Caki2 (cell line): ENCODE data around the gene SLC13A4. TPM values are rescaled to one million over a fixed set of nuclear protein-coding genes. Genes with fewer than 3 reads are reported as not detected.
"Not testable (repeated sequence)": the region's sequence is repeated elsewhere in the genome, so short reads cannot be mapped to it uniquely, and the experiment has no call there.

Source experiments
- DNase-seq: peaks from one replicate; pipeline ENCODE4 v3.0.0-alpha.2; 2015; ENCODE audit warnings: low read depth
- in situ Hi-C: cut with HindIII; loops from 2 replicates; pipeline ENCODE4 v1.10.0; 2016; ENCODE audit warnings: low sequenced_read_pairs, low pct_unique_long_range_greater_than_20kb, mixed read lengths
- total RNA-seq: library from RNA; depleted of rRNA; stranded (reverse); fragments of >200 nt; shearing (Covaris generic); gene quantifications from 2 replicates; pipeline ENCODE4 v1.2.3, GENCODE V29; 2014; ENCODE audit warnings: low replicate concordance; rRNA removed

The SLC13A4 gene
- total RNA-seq, 1 experiment from 2014 or later: not detected

GRCh38 chr7:135653340-135654080 lies 74.5 kb downstream of the SLC13A4 start:
- no peak for DNase-seq
- in situ Hi-C loops: no loop called here

- DNase-seq: no peak
- in situ Hi-C loops: no loop called here
Observed at GRCh38 chr7:135650831-135651573, 77.0 kb downstream of the SLC13A4 start.

DNA sequence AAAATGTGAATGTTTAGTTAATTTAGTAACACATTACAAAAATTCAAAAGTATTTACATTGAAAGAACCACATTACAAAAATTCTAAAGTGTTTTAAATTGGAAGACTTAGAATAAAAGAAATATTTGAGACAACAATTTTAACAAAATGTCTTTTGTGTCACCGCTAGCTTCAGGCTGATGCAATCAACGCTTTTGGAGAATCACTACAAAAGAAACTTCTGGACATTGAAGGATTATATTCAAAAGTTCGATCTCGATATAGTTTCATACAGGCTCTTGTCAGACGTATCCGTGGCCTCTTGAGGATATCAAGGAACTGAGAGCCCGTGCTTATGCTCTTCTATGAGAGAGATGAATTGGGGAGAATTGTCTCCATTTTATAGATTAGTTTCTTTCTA lies 79.8 kb downstream of the SLC13A4 start:
- in situ Hi-C loops: no loop called here
- DNase-seq: no peak

- no peak for DNase-seq
- in situ Hi-C loops: no loop called here
Observed at GRCh38 chr7:135647755-135648154, 80.2 kb downstream of the SLC13A4 start.

DNA sequence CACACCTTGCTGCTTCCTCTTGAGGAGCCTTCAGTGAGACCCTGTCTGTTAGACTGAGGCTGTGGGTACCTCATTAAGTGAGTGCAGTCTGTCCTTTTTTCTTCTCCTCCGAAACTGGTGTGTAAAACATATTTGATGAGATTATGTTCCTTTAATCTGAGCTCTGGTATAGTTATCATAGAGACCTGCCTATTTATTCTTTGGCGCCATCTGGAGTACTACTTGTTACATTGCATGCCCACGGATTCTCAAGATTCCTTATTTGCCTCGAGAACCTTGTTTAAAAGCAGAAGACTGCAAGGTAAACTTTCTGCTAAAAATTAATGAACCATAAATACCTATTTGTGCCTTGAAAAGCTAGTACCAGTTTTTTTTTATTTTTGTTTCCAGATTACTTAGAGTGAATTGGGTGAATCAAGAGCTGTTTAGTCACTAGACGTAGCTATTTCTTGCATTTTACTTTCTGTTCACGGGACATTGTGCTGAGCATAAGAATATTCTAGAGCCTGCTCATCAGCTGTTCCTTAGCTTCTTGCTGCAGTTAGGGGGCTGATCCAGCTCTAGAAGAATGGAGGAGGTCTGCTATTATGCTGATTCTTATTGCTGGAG lies 82.6 kb downstream of the SLC13A4 start:
- in situ Hi-C loops: no loop called here
- peak; percentile 28 for DNase-seq

- in situ Hi-C loops: no loop called here
- no peak for DNase-seq
Observed at GRCh38 chr7:135644729-135645128, 83.3 kb downstream of the SLC13A4 start.

GRCh38 chr7:135644154-135644553 lies 83.8 kb downstream of the SLC13A4 start:
- no peak for DNase-seq
- in situ Hi-C loops: no loop called here

DNA sequence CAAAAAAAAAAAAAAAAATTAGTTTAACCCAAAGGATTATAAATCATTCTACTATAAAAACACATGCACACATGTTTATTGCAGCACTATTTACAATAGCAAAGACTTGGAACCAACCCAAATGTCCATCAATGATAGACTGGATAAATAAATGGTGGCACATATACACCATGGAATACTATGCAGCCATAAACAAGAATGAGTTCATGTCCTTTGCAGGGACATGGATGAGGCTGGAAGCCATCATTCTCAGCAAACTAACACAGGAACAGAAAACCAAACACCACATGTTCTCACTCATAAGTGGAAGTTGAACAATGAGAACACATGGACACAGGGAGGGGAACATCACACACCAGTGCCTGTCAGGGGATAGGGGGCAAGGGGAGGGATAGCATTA lies 88.3 kb downstream of the SLC13A4 start:
- DNase-seq, in situ Hi-C loops: not testable (repeated sequence)

DNA sequence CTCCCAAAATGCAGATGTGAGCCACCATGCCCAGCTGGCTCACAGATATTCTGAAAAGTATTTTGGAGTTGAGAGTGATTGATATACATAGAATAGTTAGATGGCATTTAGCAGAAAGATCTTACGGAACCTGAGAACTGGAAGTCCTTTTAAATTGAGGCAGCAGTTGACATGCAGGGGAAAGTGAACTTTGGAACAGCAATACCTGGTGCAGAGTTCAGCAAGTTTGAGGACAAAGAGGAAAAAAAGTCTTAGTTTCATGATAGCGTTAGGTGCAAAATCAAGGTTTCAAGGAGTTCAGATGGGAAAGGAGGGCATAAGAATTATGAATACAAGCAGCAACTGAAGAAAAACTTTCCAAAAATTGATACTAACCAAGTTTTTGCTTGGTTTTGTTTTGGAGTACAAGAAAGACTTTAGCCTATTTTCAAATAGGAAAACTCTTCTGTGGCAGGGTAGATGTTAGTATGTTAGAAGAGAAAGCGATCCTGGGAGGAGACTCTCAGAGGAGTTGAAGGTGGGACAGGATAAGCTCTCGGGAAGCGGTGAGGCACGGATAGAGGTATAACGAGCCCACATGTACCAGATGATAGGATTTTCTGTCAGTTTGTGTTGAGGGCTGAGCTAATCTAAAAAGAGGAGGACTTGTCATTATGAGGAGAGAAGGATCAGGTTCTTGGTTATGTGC lies 93.7 kb downstream of the SLC13A4 start:
- no peak for DNase-seq
- in situ Hi-C loops: no loop called here

Other genes with a start within 250 kb of the SLC13A4 start
- gene CNOT4, start 218.1 kb downstream of the SLC13A4 start, total RNA-seq: 2.0 and 2.9 TPM in 2 replicates
- gene NUP205, start 170.3 kb downstream of the SLC13A4 start, total RNA-seq: 27.3 and 38.6 TPM in 2 replicates
- 15.7 and 29.9 TPM in 2 replicates for gene STMP1, start 65.7 kb downstream of the SLC13A4 start, total RNA-seq
- 0.84 TPM in 1 of 2 replicates, not detected in the other for gene FAM180A, start 20.6 kb upstream of the SLC13A4 start, total RNA-seq
- 60.8 and 73.2 TPM in 2 replicates for gene MTPN, start 249.2 kb upstream of the SLC13A4 start, total RNA-seq